Endodermal cell (in vitro differentiated cells): ENCODE data around the gene GPATCH3. TPM values are rescaled to one million over a fixed set of nuclear protein-coding genes. Genes with fewer than 3 reads are reported as not detected.
"Not testable (repeated sequence)": the region's sequence is repeated elsewhere in the genome, so short reads cannot be mapped to it uniquely, and the experiment has no call there.

Experiments
- DNase-seq: peaks from one replicate; pipeline ENCODE4 v3.0.0-alpha.2; 2017
- H3K27ac ChIP-seq: 2 replicates; pipeline ENCODE4 v1.5.1; 2013; ENCODE audit warnings: mild to moderate bottlenecking, low read depth, low read length, moderate library complexity
- H3K27me3 ChIP-seq: 2 replicates; pipeline ENCODE4 v1.6.1; 2013; ENCODE audit warnings: mild to moderate bottlenecking, low read length, moderate library complexity; ENCODE audit not compliant: insufficient read depth, control insufficient read depth, poor library complexity, severe bottlenecking
- H3K36me3 ChIP-seq: 2 replicates; pipeline ENCODE4 v1.7.0; 2013; ENCODE audit warnings: mild to moderate bottlenecking, low read length, moderate library complexity; ENCODE audit not compliant: control insufficient read depth, insufficient read depth
- H3K4me1 ChIP-seq: one replicate; pipeline ENCODE4 v1.7.0; 2013; ENCODE audit warnings: low read length; ENCODE audit not compliant: control insufficient read depth, insufficient read depth
- H3K4me3 ChIP-seq: 2 replicates; pipeline ENCODE4 v1.5.1; 2013; ENCODE audit warnings: mild to moderate bottlenecking, low read length, moderate library complexity
- H3K9ac ChIP-seq: 2 replicates; pipeline ENCODE4 v1.6.1; 2013; ENCODE audit warnings: mild to moderate bottlenecking, low read length, moderate library complexity; ENCODE audit not compliant: poor library complexity, severe bottlenecking; ENCODE audit errors: extremely low read depth
- H3K9me3 ChIP-seq: 2 replicates; pipeline ENCODE4 v1.6.1; 2013; ENCODE audit warnings: mild to moderate bottlenecking, low read length, moderate library complexity; ENCODE audit not compliant: control insufficient read depth
- H3K27ac Mint-ChIP-seq: 2 replicates; pipeline ENCODE4 v1.8.0; 2020; ENCODE audit warnings: mixed read lengths
- H3K27me3 Mint-ChIP-seq: 2 replicates; pipeline ENCODE4 v1.8.0; 2021; ENCODE audit warnings: mild to moderate bottlenecking, mixed read lengths; ENCODE audit not compliant: insufficient read depth
- H3K36me3 Mint-ChIP-seq: 2 replicates; pipeline ENCODE4 v1.8.0; 2020; ENCODE audit warnings: low read depth, mixed read lengths
- H3K4me1 Mint-ChIP-seq: 2 replicates; pipeline ENCODE4 v1.8.0; 2020; ENCODE audit warnings: mixed read lengths
- H3K4me3 Mint-ChIP-seq: 2 replicates; pipeline ENCODE4 v1.8.0; 2020; ENCODE audit warnings: mild to moderate bottlenecking, moderate library complexity, mixed read lengths
- H3K9me3 Mint-ChIP-seq: 2 replicates; pipeline ENCODE4 v1.8.0; 2020; ENCODE audit warnings: mild to moderate bottlenecking, mixed read lengths
- WGBS, 2 experiments: methylation state at CpG; one replicate each; pipeline versions ENCODE4 v1.1.5 to v1.1.7; 2013; ENCODE audit warnings: missing lambda C conversion rate in 2 of 2, mixed read lengths in 1 of 2; ENCODE audit not compliant: insufficient coverage in 1 of 2, insufficient read length in 1 of 2; 5-methylcytosine and 5-hydroxymethylcytosine counted together
- total RNA-seq, 2 donors: library from RNA; stranded (reverse); fragmentation: NEBNext Ultra II Directional in 1 of 2; extraction: Animal tissue kit (Norgen Biotek cat#: 25700) in 1 of 2; gene quantifications; 2 replicates in 1 of 2; 3 replicates in 1 of 2; pipeline ENCODE4 v1.2.1, GENCODE V29; 2021
- TF ChIP-seq, protein P1 (sequence below): fragments of 200-600 bp; sonication (generic); conservative IDR thresholded peaks from 2 replicates; pipeline ENCODE4 v1.5.0; 2021; ENCODE audit warnings: antibody characterized with exemption, mild to moderate bottlenecking

Gene GPATCH3
- total RNA-seq, 2 donors from 2014 or later: 21.3 to 23.2 TPM

- no peak overlapping the region for H3K9ac ChIP-seq
These were observed 17.4 kb downstream of the GPATCH3 start for GRCh38 chr1:26882696-26883463.

DNA sequence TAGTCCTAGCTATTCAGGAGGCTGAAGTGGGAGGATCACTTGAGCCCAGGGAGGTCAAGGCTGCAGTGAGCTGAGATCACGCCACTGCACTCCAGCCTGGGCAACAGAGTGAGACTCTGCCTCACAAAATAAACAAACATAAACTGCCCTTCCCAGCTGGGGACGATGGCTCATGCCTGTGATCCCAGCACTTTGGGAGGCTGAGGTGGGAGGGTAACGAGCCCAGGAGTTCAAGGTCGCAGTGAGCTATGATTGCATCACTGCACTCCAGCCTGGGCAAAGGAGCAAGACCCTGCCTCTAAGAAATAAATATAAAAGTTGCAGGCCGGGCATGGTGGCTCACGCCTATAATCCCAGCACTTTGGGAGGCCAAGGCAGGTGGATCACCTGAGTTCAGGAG lies 18.7 kb downstream of the GPATCH3 start:
- not testable (repeated sequence) for H3K4me3 ChIP-seq, H3K27me3 Mint-ChIP-seq, H3K27ac Mint-ChIP-seq, H3K4me3 Mint-ChIP-seq, DNase-seq, H3K27me3 ChIP-seq, H3K9me3 Mint-ChIP-seq, H3K27ac ChIP-seq, H3K9me3 ChIP-seq, H3K4me1 ChIP-seq, H3K9ac ChIP-seq, H3K4me1 Mint-ChIP-seq
- H3K36me3 ChIP-seq: peaks cover 70% of the 10 kb centered on the region
- WGBS, 2 experiments: 97 to 98% methylated on average over 4 to 6 of the region's 6 CpGs
- peaks cover 59% of the 10 kb centered on the region for H3K36me3 Mint-ChIP-seq

More at GRCh38 chr1:26882696-26883463, 17.4 kb downstream of the GPATCH3 start:
- no peaks in the 10 kb centered on the region for H3K9me3 Mint-ChIP-seq
- no peaks in the 10 kb centered on the region for H3K4me1 ChIP-seq
- DNase-seq: no peak
- no peaks in the 10 kb centered on the region for H3K27me3 Mint-ChIP-seq
- H3K36me3 Mint-ChIP-seq: peaks cover 66% of the 10 kb centered on the region
- peaks cover 67% of the 10 kb centered on the region for H3K36me3 ChIP-seq
- no peaks in the 10 kb centered on the region for H3K9me3 ChIP-seq
- H3K4me3 ChIP-seq: no peak overlapping the region
- no peaks in the 10 kb centered on the region for H3K4me1 Mint-ChIP-seq
- TF ChIP-seq, protein P1, sequence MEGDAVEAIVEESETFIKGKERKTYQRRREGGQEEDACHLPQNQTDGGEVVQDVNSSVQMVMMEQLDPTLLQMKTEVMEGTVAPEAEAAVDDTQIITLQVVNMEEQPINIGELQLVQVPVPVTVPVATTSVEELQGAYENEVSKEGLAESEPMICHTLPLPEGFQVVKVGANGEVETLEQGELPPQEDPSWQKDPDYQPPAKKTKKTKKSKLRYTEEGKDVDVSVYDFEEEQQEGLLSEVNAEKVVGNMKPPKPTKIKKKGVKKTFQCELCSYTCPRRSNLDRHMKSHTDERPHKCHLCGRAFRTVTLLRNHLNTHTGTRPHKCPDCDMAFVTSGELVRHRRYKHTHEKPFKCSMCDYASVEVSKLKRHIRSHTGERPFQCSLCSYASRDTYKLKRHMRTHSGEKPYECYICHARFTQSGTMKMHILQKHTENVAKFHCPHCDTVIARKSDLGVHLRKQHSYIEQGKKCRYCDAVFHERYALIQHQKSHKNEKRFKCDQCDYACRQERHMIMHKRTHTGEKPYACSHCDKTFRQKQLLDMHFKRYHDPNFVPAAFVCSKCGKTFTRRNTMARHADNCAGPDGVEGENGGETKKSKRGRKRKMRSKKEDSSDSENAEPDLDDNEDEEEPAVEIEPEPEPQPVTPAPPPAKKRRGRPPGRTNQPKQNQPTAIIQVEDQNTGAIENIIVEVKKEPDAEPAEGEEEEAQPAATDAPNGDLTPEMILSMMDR: no peak
- H3K27ac Mint-ChIP-seq: no peak overlapping the region
- H3K27ac ChIP-seq: no peak overlapping the region
- whole genome bisulfite sequencing, 2 experiments: 91 to 97% methylated on average over 5 of the region's 5 CpGs
- H3K27me3 ChIP-seq: no peaks in the 10 kb centered on the region
- H3K4me3 Mint-ChIP-seq: no peak overlapping the region

DNA sequence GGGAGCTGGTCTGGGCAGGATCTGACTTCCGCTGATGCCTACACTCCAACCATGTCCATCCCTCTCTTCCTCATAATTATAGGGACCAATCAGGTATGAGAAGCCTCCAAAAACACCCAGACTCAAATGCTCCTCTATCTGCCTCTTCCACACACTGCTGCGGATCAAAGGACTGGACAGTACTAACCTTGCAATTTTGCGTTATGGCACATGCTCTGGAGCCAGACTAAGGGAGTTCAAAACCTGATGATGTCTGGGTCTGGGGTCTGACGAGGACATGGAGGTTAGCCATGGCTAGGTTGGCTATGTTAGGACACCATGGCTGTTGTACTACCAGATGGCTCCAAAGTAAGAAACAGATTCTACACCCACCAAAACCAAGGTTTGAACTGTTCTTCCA lies 20.5 kb downstream of the GPATCH3 start:
- Histone ChIP-seq H3K27ac (no peak overlapping the region), H3K27me3 (no peaks in the 10 kb centered on the region), H3K36me3 (peaks cover 56% of the 10 kb centered on the region), H3K9me3 (no peaks in the 10 kb centered on the region), H3K4me3 (no peak overlapping the region), H3K4me1 (no peaks in the 10 kb centered on the region), H3K9ac (no peak overlapping the region)
- Mint-ChIP-seq H3K4me1 (peaks cover 1% of the 10 kb centered on the region), H3K27ac (no peak overlapping the region), H3K4me3 (no peak overlapping the region), H3K27me3 (no peaks in the 10 kb centered on the region), H3K9me3 (no peaks in the 10 kb centered on the region), H3K36me3 (peaks cover 48% of the 10 kb centered on the region)
- TF ChIP-seq, protein P1: no peak
- no peak for DNase-seq
- 94 to 100% methylated on average over 2 to 4 of the region's 4 CpGs for WGBS, 2 experiments
